GM12878 (cell line): Measurements from ENCODE around the gene CPSF4. TPM values are rescaled to one million over a fixed set of nuclear protein-coding genes. Genes with fewer than 3 reads are reported as not detected.

ENCODE experiments used
- ATAC-seq: fragments of 200-7000 bp; cut with Tn5 transposase; 3 replicates; pipeline ENCODE4 v1.9.1; 2020; ENCODE audit warnings: mild to moderate bottlenecking, moderate library complexity
- BruUV-seq: library from RNA; stranded (reverse); fragments of 400-500 nt; replicated peaks from 2 replicates; lab custom pipeline; 2021; lab: Mats Ljungman, UMichigan
- CTCF ChIA-PET: fragments of 300-600 bp; sonication (Branson Sonifier 250); formaldehyde crosslinking; extraction: SDS; loops from one replicate; lab custom pipeline; 2021; ENCODE audit warnings: inconsistent platforms; lab: Yijun Ruan, JAX
- POLR2A ChIA-PET: fragments of 350-600 bp; formaldehyde crosslinking; extraction: SDS; loops from one replicate; lab custom pipeline; 2021; ENCODE audit warnings: inconsistent platforms; lab: Charles Lee
- RAD21 ChIA-PET: fragments of 300-600 bp; sonication (Branson Sonifier 250); formaldehyde crosslinking; loops from one replicate; lab custom pipeline; 2023; ENCODE audit warnings: antibody characterized with exemption; ENCODE audit not compliant: unreplicated experiment; lab: Charles Lee
- SMC1A ChIA-PET: fragments of 300-600 bp; sonication (Branson Sonifier 250); formaldehyde crosslinking; loops from one replicate; lab custom pipeline; 2023; ENCODE audit not compliant: unreplicated experiment, uncharacterized antibody; lab: Charles Lee
- DNase-seq: peaks from one replicate; pipeline ENCODE4 v3.0.0-alpha.2; 2011; ENCODE audit warnings: low read depth, low spot score
- FAIRE-seq: peaks from 3 replicates; lab custom pipeline; 2011; peaks lifted over from hg19 to GRCh38; lab: Jason Lieb, UNC
- H2AFZ ChIP-seq: 2 replicates; pipeline ENCODE4 v1.6.0; 2011; ENCODE audit warnings: low read depth, low read length, control low read depth; ENCODE audit not compliant: control insufficient read depth
- H3K27ac ChIP-seq: 2 replicates; pipeline ENCODE4 v1.5.1; 2011; ENCODE audit warnings: control low read depth; ENCODE audit not compliant: control insufficient read depth, insufficient read depth
- H3K27me3 ChIP-seq, 2 experiments: replicated peaks in 1 of 2; 2 replicates each; pipeline versions ENCODE4 v1.6.0 to v1.6.1; 2011; ENCODE audit warnings: low read length in 1 of 2; ENCODE audit not compliant: control insufficient read depth in 2 of 2, insufficient read depth in 2 of 2
- H3K36me3 ChIP-seq, 2 experiments: 2 replicates each; pipeline ENCODE4 v1.5.1; 2011; ENCODE audit warnings: low read length in 1 of 2; ENCODE audit not compliant: control insufficient read depth in 2 of 2, insufficient read depth in 2 of 2
- H3K4me1 ChIP-seq: 2 replicates; pipeline ENCODE4 v1.6.1; 2011; ENCODE audit warnings: mild to moderate bottlenecking, low read length, moderate library complexity, mixed read lengths; ENCODE audit not compliant: control insufficient read depth, insufficient read depth
- H3K4me2 ChIP-seq: 2 replicates; pipeline ENCODE4 v1.6.0; 2011; ENCODE audit warnings: control low read depth; ENCODE audit not compliant: control insufficient read depth, insufficient read depth
- H3K4me3 ChIP-seq: fragments of 200-600 bp; sonication (generic); 2 replicates; pipeline ENCODE4 v1.5.1; 2016
- H3K79me2 ChIP-seq: 2 replicates; pipeline ENCODE4 v1.6.0; 2011; ENCODE audit warnings: low read length; ENCODE audit not compliant: control insufficient read depth, insufficient read depth
- H3K9ac ChIP-seq: 2 replicates; pipeline ENCODE4 v1.8.0; 2011; ENCODE audit warnings: low read length, control low read depth, mixed read lengths; ENCODE audit not compliant: control insufficient read depth, insufficient read depth
- H3K9me3 ChIP-seq: replicated peaks from 3 replicates; pipeline ENCODE4 v1.5.1; 2011; ENCODE audit warnings: mild to moderate bottlenecking, low read length; ENCODE audit not compliant: control insufficient read depth, insufficient read depth
- H4K20me1 ChIP-seq: 2 replicates; pipeline ENCODE4 v1.6.0; 2011; ENCODE audit not compliant: control insufficient read depth, insufficient read depth
- BACH1 ChIP-seq: fragments of 450-650 bp; IDR thresholded peaks from 2 replicates; pipeline ENCODE4 v1.6.1; 2017; ENCODE audit warnings: mild to moderate bottlenecking, borderline replicate concordance
- CTCF ChIP-seq, 3 experiments: IDR thresholded peaks in 2 of 3; conservative IDR thresholded peaks in 1 of 3; 2 replicates each; pipeline ENCODE4 v1.5.1; 2011; ENCODE audit warnings: low read depth in 3 of 3, low read length in 3 of 3, mild to moderate bottlenecking in 3 of 3, control low read depth in 2 of 3, moderate library complexity in 2 of 3, inconsistent platforms in 1 of 3, mixed read lengths in 1 of 3; ENCODE audit not compliant: control insufficient read depth in 2 of 3, insufficient read depth in 1 of 3; ENCODE audit errors: extremely low read depth in 1 of 3
- EED ChIP-seq: sonication (generic); IDR thresholded peaks from 2 replicates; pipeline ENCODE4 v1.6.1; 2016; ENCODE audit warnings: antibody characterized with exemption, low read depth
- ESRRA ChIP-seq: IDR thresholded peaks from 2 replicates; pipeline ENCODE4 v1.6.1; 2012; ENCODE audit warnings: mild to moderate bottlenecking, low read length, improper control_type of control experiment
- ETV6 ChIP-seq, 2 experiments: fragments of 450-650 bp in 1 of 2; IDR thresholded peaks in 1 of 2; conservative IDR thresholded peaks in 1 of 2; 2 replicates each; pipeline ENCODE4 v1.6.1; 2014; ENCODE audit warnings: antibody characterized with exemption in 1 of 2, borderline replicate concordance in 1 of 2, low read depth in 1 of 2, mild to moderate bottlenecking in 1 of 2, moderate library complexity in 1 of 2
- GATAD2B ChIP-seq: fragments of 450-650 bp; conservative IDR thresholded peaks from 2 replicates; pipeline ENCODE4 v1.6.1; 2017; ENCODE audit warnings: low read depth, mild to moderate bottlenecking, moderate library complexity
- IRF4 ChIP-seq: IDR thresholded peaks from 2 replicates; pipeline ENCODE4 v1.6.1; 2011; ENCODE audit warnings: low read depth, low read length
- KDM1A ChIP-seq: fragments of 200-600 bp; sonication (generic); IDR thresholded peaks from 2 replicates; pipeline ENCODE4 v1.6.1; 2016; ENCODE audit warnings: borderline replicate concordance
- LARP7 ChIP-seq: fragments of 450-650 bp; IDR thresholded peaks from 2 replicates; pipeline ENCODE4 v1.6.1; 2017; ENCODE audit warnings: mild to moderate bottlenecking
- RBBP5 ChIP-seq: fragments of 200-600 bp; sonication (generic); conservative IDR thresholded peaks from 2 replicates; pipeline ENCODE4 v1.6.1; 2016
- SIN3A ChIP-seq: IDR thresholded peaks from 2 replicates; pipeline ENCODE4 v1.6.1; 2012; ENCODE audit warnings: low read depth, low read length, improper control_type of control experiment
- WGBS: methylation state at CpG from one replicate; pipeline ENCODE4 v1.1.6; 2016; ENCODE audit warnings: low lambda C conversion rate; ENCODE audit not compliant: insufficient replicate concordance, insufficient coverage; ENCODE audit errors: missing lambda C conversion rate; 5-methylcytosine and 5-hydroxymethylcytosine counted together
- in situ Hi-C: fragments of 300-500 bp; cut with MboI; formaldehyde crosslinking; loops from 9 replicates; pipeline ENCODE4 v1.14.3; 2018; ENCODE audit warnings: mixed read lengths
- intact Hi-C: fragments of 100-400 bp; cut with micrococcal nuclease; formaldehyde crosslinking; loops from one replicate; pipeline ENCODE4 v1.14.2; 2022; ENCODE audit not compliant: unreplicated experiment
- polyA plus RNA-seq, 11 experiments: library from polyadenylated mRNA; depleted of rRNA in 4 of 11; unstranded in 6 of 11; stranded (reverse) in 5 of 11; fragments of >200 nt; fragmentation: Nextera tagmentation in 4 of 11; fragmentation: Illumina TruSeq in 1 of 11; extraction: Ambion mirVana in 4 of 11; extraction: Trizol in 1 of 11; gene quantifications; 1 replicate in 1 of 11; 2 replicates in 10 of 11; pipeline versions ENCODE4 v1.2.1 to v1.2.3, GENCODE V29; 2011 to 2016; ENCODE audit warnings: inconsistent platforms in 2 of 11, missing spikeins in 2 of 11, low read depth in 1 of 11
- total RNA-seq, 4 experiments: library from RNA; depleted of rRNA in 3 of 4; stranded (reverse); fragments of >200 nt in 3 of 4; fragmentation: Illumina TruSeq in 1 of 4; extraction: Trizol in 1 of 4; gene quantifications; 2 replicates each; pipeline versions ENCODE4 v1.2.1 to v1.2.3, GENCODE V29; 2013 to 2021
- TF ChIP-seq, protein P1 (sequence below): fragments of 450-650 bp; IDR thresholded peaks from 2 replicates; pipeline ENCODE4 v1.6.1; 2018; ENCODE audit warnings: mild to moderate bottlenecking, low read depth, moderate library complexity; ENCODE audit not compliant: partially characterized antibody

CPSF4 gene
- total and polyA plus RNA-seq, 10 of the 15 experiments (the other 5 are each of a cell fraction or from before 2014, with no cell fraction given) = 13.6 to 70.1 (median 45.0) TPM

GRCh38 chr7:99465421-99465768, 26.7 kb downstream of the CPSF4 start:
- H4K20me1 ChIP-seq = no peaks in the 10 kb centered on the region
- intact Hi-C loops = loop anchor here (10.0 kb wide), 1 partner anchor 149 kb away; the partner anchor contains the start of gene ZSCAN25
- TF ChIP-seq KDM1A = no peak
- no peak for TF ChIP-seq IRF4
- H3K27ac ChIP-seq = peak overlapping the region; percentile 89
- CTCF ChIA-PET = interaction anchor here (1.1 kb wide), 1 partner anchor 16 kb away, joined by 3 read pairs; no protein-coding TSS in a partner anchor
- RAD21 ChIA-PET = interaction anchor here (0.9 kb wide), 1 partner anchor 34 kb away, joined by 5 read pairs; the partner anchor contains the start of gene ZNF394
- ATAC-seq = peak; percentile 10
- H3K4me1 ChIP-seq = peaks cover 3% of the 10 kb centered on the region; the same call in 1 of the 2 replicates
- TSS peak; percentile 75 for BruUV-seq
- SMC1A ChIA-PET = interaction anchor here (0.6 to 1.4 kb wide), 5 partner anchors 9 to 372 kb away, joined by 3 to 7 read pairs (median 3); no protein-coding TSS in a partner anchor
- H3K4me2 ChIP-seq = peak overlapping the region; percentile 58
- FAIRE-seq = no peak
- H3K27me3 ChIP-seq = no peaks in the 10 kb centered on the region
- H3K36me3 ChIP-seq = 0 out of 4 replicates have a peak, but pooled peaks cover 0 to 6% of the 10 kb centered on the region in 2 experiments
- 6% methylated on average over 9 of the region's 9 CpGs for WGBS
- no peaks in the 10 kb centered on the region for H3K9me3 ChIP-seq
- POLR2A ChIA-PET = interaction anchor here (1.0 to 1.9 kb wide), 4 partner anchors 9 to 57 kb away, joined by 3 to 9 read pairs (median 6); partner anchors contain the start of genes BUD31, PDAP1, ZKSCAN5 and ZNF394
- DNase-seq = no peak
- H2AFZ ChIP-seq = peak overlapping the region; percentile 98
- H3K79me2 ChIP-seq = peaks cover 43% of the 10 kb centered on the region
- H3K9ac ChIP-seq = peak overlapping the region; percentile 99
- peak overlapping the region; percentile 93 for H3K4me3 ChIP-seq
- in situ Hi-C loops = no loop called here

DNA sequence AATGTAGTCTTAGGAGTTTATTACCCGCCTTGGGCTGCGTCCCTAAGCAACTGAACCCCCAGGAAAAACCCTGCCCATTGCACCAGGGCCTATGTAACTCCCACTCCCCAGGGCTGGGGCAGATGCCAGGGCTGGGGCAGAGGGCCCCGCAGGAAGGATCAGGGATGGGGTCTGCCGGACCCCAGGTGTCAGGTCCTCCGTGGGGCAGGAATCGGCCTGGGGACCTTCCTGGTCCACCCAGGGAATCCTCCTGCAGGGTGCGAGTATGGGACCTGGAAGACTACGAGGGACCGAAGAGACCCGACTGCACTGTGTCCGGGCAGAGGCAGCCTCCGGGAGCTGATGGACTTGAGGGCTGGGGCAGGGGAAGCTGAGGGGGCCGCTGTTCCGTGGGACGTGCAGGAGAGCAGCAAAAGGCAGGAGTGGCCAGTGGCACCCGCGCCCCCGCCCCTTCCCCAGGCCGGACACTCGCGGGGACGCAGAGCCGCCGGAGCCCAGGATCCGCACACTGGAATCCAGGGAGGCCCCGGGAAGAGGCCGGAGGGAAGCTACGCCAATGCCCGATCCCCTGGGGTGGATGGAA, 29.7 kb downstream of the CPSF4 start:
- in situ Hi-C loops = no loop called here
- no TSS peak for BruUV-seq
- SMC1A ChIA-PET = no interaction called here
- intact Hi-C loops = loop anchor here (10.0 kb wide), 1 partner anchor 146 kb away; the partner anchor contains the start of gene ZSCAN25
- FAIRE-seq = no peak
- Histone ChIP-seq H3K27ac (no peak overlapping the region), H4K20me1 (no peaks in the 10 kb centered on the region), H3K36me3 (0 out of 4 replicates have a peak, but pooled peaks cover 0 to 2% of the 10 kb centered on the region in 2 experiments), H3K27me3 (no peaks in the 10 kb centered on the region), H3K9me3 (no peaks in the 10 kb centered on the region), H3K79me2 (peaks cover 32% of the 10 kb centered on the region), H2AFZ (no peak overlapping the region), H3K4me1 (peaks cover 3% of the 10 kb centered on the region; the same call in 1 of the 2 replicates), H3K4me3 (no peak overlapping the region), H3K4me2 (no peak overlapping the region), H3K9ac (no peak overlapping the region)
- WGBS = 94% methylated on average over 25 of the region's 29 CpGs
- DNase-seq = no peak
- CTCF ChIA-PET = interaction anchor here (0.8 kb wide), 1 partner anchor 8 kb away, joined by 3 read pairs; no protein-coding TSS in a partner anchor
- RAD21 ChIA-PET = no interaction called here
- POLR2A ChIA-PET = no interaction called here
- no peak for ATAC-seq
- TF ChIP-seq GATAD2B (no peak), RBBP5 (no peak), BACH1 (no peak), ESRRA (no peak), ETV6 (conservative IDR thresholded peaks at IDR 0.05 in 1 of 2, IDR thresholded peaks at IDR 0.05 in 1 of 2; ENCODE audit: borderline replicate concordance in 1 of 2, low read depth in 1 of 2) (no peak), EED (no peak), SIN3A (no peak), CTCF (IDR thresholded peaks at IDR 0.05 in 2 of 3, conservative IDR thresholded peaks at IDR 0.05 in 1 of 3; ENCODE audit: control insufficient read depth in 2 of 3, extremely low read depth in 1 of 3, insufficient read depth in 1 of 3, low read depth in 3 of 3, low read length in 3 of 3) (no peak), LARP7 (no peak)
- TF ChIP-seq, protein P1, sequence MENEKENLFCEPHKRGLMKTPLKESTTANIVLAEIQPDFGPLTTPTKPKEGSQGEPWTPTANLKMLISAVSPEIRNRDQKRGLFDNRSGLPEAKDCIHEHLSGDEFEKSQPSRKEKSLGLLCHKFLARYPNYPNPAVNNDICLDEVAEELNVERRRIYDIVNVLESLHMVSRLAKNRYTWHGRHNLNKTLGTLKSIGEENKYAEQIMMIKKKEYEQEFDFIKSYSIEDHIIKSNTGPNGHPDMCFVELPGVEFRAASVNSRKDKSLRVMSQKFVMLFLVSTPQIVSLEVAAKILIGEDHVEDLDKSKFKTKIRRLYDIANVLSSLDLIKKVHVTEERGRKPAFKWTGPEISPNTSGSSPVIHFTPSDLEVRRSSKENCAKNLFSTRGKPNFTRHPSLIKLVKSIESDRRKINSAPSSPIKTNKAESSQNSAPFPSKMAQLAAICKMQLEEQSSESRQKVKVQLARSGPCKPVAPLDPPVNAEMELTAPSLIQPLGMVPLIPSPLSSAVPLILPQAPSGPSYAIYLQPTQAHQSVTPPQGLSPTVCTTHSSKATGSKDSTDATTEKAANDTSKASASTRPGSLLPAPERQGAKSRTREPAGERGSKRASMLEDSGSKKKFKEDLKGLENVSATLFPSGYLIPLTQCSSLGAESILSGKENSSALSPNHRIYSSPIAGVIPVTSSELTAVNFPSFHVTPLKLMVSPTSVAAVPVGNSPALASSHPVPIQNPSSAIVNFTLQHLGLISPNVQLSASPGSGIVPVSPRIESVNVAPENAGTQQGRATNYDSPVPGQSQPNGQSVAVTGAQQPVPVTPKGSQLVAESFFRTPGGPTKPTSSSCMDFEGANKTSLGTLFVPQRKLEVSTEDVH = no peak
